HAP-1 (cell line): Measurements from ENCODE around the gene DUSP7.

Source experiments
- DNase-seq, 2 experiments: peaks; one replicate each; pipeline ENCODE4 v3.0.0-alpha.2; 2016 to 2020; ENCODE audit warnings: low spot score in 2 of 2
- H3K27me3 ChIP-seq: fragments of 250-450 bp; sonication (Bioruptor Pico); 2 replicates; pipeline ENCODE4 v1.5.1; 2020; ENCODE audit warnings: low read depth, mild to moderate bottlenecking, moderate library complexity
- H3K36me3 ChIP-seq: fragments of 250-450 bp; sonication (Bioruptor Pico); replicated peaks from 2 replicates; pipeline ENCODE4 v1.5.1; 2020; ENCODE audit warnings: mild to moderate bottlenecking
- H3K4me1 ChIP-seq: fragments of 250-450 bp; sonication (Bioruptor Pico); 2 replicates; pipeline ENCODE4 v1.5.1; 2020; ENCODE audit warnings: mild to moderate bottlenecking
- H3K4me3 ChIP-seq: fragments of 250-450 bp; sonication (Bioruptor Pico); 2 replicates; pipeline ENCODE4 v1.5.1; 2020; ENCODE audit warnings: mild to moderate bottlenecking, moderate library complexity
- H3K9me3 ChIP-seq: fragments of 250-450 bp; sonication (Bioruptor Pico); 2 replicates; pipeline ENCODE4 v1.5.1; 2020; ENCODE audit warnings: mild to moderate bottlenecking, moderate library complexity
- in situ Hi-C: fragments of 300-500 bp; cut with MboI; formaldehyde crosslinking; loops from 3 replicates; pipeline ENCODE4 v1.14.3; 2020; ENCODE audit warnings: low sequenced_read_pairs, inconsistent platforms, mixed read lengths

Gene DUSP7

GRCh38 chr3:52067526-52067925 lies 11.2 kb upstream of the DUSP7 start:
- DNase-seq, result no peak
- in situ Hi-C loops, result no loop called here
- no peaks in the 10 kb centered on the region for H3K4me1 ChIP-seq
- no peaks in the 10 kb centered on the region for H3K36me3 ChIP-seq
- no peaks in the 10 kb centered on the region for H3K9me3 ChIP-seq
- no peak overlapping the region for H3K4me3 ChIP-seq
- no peaks in the 10 kb centered on the region for H3K27me3 ChIP-seq

GRCh38 chr3:52067046-52067445 lies 10.7 kb upstream of the DUSP7 start:
- Histone ChIP-seq H3K4me3 (no peak overlapping the region), H3K27me3 (no peaks in the 10 kb centered on the region), H3K4me1 (no peaks in the 10 kb centered on the region), H3K9me3 (no peaks in the 10 kb centered on the region), H3K36me3 (no peaks in the 10 kb centered on the region)
- in situ Hi-C loops, result no loop called here
- DNase-seq, result no peak

- Histone ChIP-seq H3K4me1 (no peaks in the 10 kb centered on the region), H3K9me3 (no peaks in the 10 kb centered on the region), H3K27me3 (no peaks in the 10 kb centered on the region), H3K4me3 (no peak overlapping the region), H3K36me3 (no peaks in the 10 kb centered on the region)
- DNase-seq, result no peak
- in situ Hi-C loops, result no loop called here
Measured at GRCh38 chr3:52065264-52065756, 8.9 kb upstream of the DUSP7 start.

- Histone ChIP-seq H3K27me3 (no peaks in the 10 kb centered on the region), H3K9me3 (no peaks in the 10 kb centered on the region), H3K4me1 (no peaks in the 10 kb centered on the region), H3K4me3 (no peak overlapping the region), H3K36me3 (no peaks in the 10 kb centered on the region)
- in situ Hi-C loops, result no loop called here
- DNase-seq, result no peak
Measured at GRCh38 chr3:52064561-52064960, 8.2 kb upstream of the DUSP7 start.

GRCh38 chr3:52063026-52063723 lies 6.8 kb upstream of the DUSP7 start:
- Histone ChIP-seq H3K27me3 (no peaks in the 10 kb centered on the region), H3K4me3 (no peak overlapping the region), H3K4me1 (no peaks in the 10 kb centered on the region), H3K9me3 (no peaks in the 10 kb centered on the region), H3K36me3 (no peaks in the 10 kb centered on the region)
- in situ Hi-C loops, result no loop called here
- DNase-seq, result no peak

- Histone ChIP-seq H3K27me3 (no peaks in the 10 kb centered on the region), H3K9me3 (no peaks in the 10 kb centered on the region), H3K4me3 (no peak overlapping the region), H3K36me3 (no peaks in the 10 kb centered on the region), H3K4me1 (peaks cover 4% of the 10 kb centered on the region)
- in situ Hi-C loops, result no loop called here
- no peak for DNase-seq
Measured at GRCh38 chr3:52062505-52062904, 6.1 kb upstream of the DUSP7 start.

GRCh38 chr3:52061121-52061910 lies 4.9 kb upstream of the DUSP7 start:
- H3K9me3 ChIP-seq, result no peaks in the 10 kb centered on the region
- no peak for DNase-seq
- no peaks in the 10 kb centered on the region for H3K27me3 ChIP-seq
- in situ Hi-C loops, result no loop called here
- H3K4me1 ChIP-seq, result peaks cover 8% of the 10 kb centered on the region
- H3K4me3 ChIP-seq, result no peak overlapping the region
- H3K36me3 ChIP-seq, result no peaks in the 10 kb centered on the region

GRCh38 chr3:52059781-52060180 lies 3.4 kb upstream of the DUSP7 start:
- Histone ChIP-seq H3K9me3 (no peaks in the 10 kb centered on the region), H3K4me1 (peaks cover 9% of the 10 kb centered on the region), H3K36me3 (peaks cover 2% of the 10 kb centered on the region; the same call in 1 of the 2 replicates), H3K27me3 (no peaks in the 10 kb centered on the region), H3K4me3 (no peak overlapping the region)
- in situ Hi-C loops, result no loop called here
- no peak for DNase-seq

GRCh38 chr3:52057812-52058495 lies 1.6 kb upstream of the DUSP7 start:
- H3K4me1 ChIP-seq, result peaks cover 12% of the 10 kb centered on the region
- in situ Hi-C loops, result no loop called here
- H3K36me3 ChIP-seq, result peaks cover 19% of the 10 kb centered on the region
- H3K27me3 ChIP-seq, result no peaks in the 10 kb centered on the region
- H3K4me3 ChIP-seq, result peak overlapping the region; percentile 18
- H3K9me3 ChIP-seq, result no peaks in the 10 kb centered on the region
- DNase-seq, result peak in 1 of 2 experiments; percentile 13

GRCh38 chr3:52056968-52057811 lies 819 bp upstream of the DUSP7 start:
- DNase-seq, result peak; percentile 98 to 100
- Histone ChIP-seq H3K36me3 (peaks cover 26% of the 10 kb centered on the region), H3K27me3 (no peaks in the 10 kb centered on the region), H3K4me1 (peaks cover 12% of the 10 kb centered on the region), H3K4me3 (peak overlapping the region; percentile 55), H3K9me3 (no peaks in the 10 kb centered on the region)
- in situ Hi-C loops, result no loop called here

GRCh38 chr3:52055537-52056351 lies 627 bp downstream of the DUSP7 start:
- in situ Hi-C loops, result no loop called here

GRCh38 chr3:52054661-52055511 lies 1.5 kb downstream of the DUSP7 start:
- Histone ChIP-seq H3K27me3 (no peaks in the 10 kb centered on the region), H3K36me3 (peaks cover 49% of the 10 kb centered on the region), H3K4me3 (peak overlapping the region; percentile 74), H3K9me3 (no peaks in the 10 kb centered on the region), H3K4me1 (peaks cover 12% of the 10 kb centered on the region)
- DNase-seq, result peak in 1 of 2 experiments; percentile 58
- in situ Hi-C loops, result no loop called here

More at GRCh38 chr3:52055537-52056351, 627 bp downstream of the DUSP7 start:
- Histone ChIP-seq H3K4me1 (peaks cover 12% of the 10 kb centered on the region), H3K9me3 (no peaks in the 10 kb centered on the region), H3K36me3 (peaks cover 41% of the 10 kb centered on the region), H3K27me3 (no peaks in the 10 kb centered on the region), H3K4me3 (peak overlapping the region; percentile 74)
- DNase-seq, result peak; percentile 49 to 55
